ENCODE data around the gene LRRC56. TPM values are rescaled to one million over a fixed set of nuclear protein-coding genes. Genes with fewer than 3 reads are reported as not detected.

LRRC56 gene
- total and polyA plus RNA-seq, 9 of the 15 experiments (the other 6 are each of a cell fraction or from before 2014, with no cell fraction given) = 0.03 to 4.5 (median 1.0) TPM; not detected in 1

DNA sequence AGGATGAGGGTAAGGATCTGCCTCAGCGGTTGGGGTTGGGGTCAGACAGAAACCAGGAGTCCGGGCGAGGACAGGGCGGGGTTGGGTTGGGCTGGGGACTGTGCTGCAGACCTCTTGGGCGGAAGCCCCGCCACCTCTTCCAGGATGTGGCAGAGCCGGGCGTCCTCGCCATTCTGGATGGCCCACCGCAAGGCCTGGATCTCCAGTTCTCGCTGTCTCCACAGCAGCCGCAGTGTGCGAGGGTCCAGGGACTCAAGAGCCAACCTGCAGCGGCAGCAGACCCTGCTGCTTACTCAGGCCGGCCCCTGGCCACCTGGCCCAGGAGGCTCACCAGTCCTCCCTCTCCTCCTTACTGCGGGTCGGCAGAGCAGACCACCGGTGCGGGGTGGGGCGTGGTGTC lies 21.2 kb downstream of the LRRC56 start:
- TF ChIP-seq KDM2B (CRISPR knock-in tag; IDR thresholded peaks at IDR 0.05) = no peak
- no peak for TF ChIP-seq ZNF12 (CRISPR knock-in tag; IDR thresholded peaks at IDR 0.05)
- no peak for TF ChIP-seq PHF21A (IDR thresholded peaks at IDR 0.05; ENCODE audit: borderline replicate concordance, low read depth)
- TF ChIP-seq SIX5 (IDR thresholded peaks at IDR 0.05; ENCODE audit: borderline replicate concordance in 1 of 2, insufficient read depth in 1 of 2, low read depth in 1 of 2, low read length in 2 of 2) = no peak
- no peak for TF ChIP-seq TBP (optimal IDR thresholded peaks at IDR 0.05; ENCODE audit: low read depth, low read length)
- peak overlapping the region in 1 of 2 experiments; percentile 61; a peak in 2 of 4 replicates for H3K9ac ChIP-seq (ENCODE audit: insufficient read depth in 1 of 2, low read depth in 2 of 2, low read length in 2 of 2)
- peaks cover 15% of the 10 kb centered on the region; the same call in 1 of the 3 replicates for H3K36me3 ChIP-seq (ENCODE audit: control insufficient read depth, insufficient read depth, low read length)
- 93% methylated on average over 5 of the region's 20 CpGs for WGBS (ENCODE audit: insufficient coverage, low coverage, missing lambda C conversion rate)
- BruUV-seq (replicated peaks) = no TSS peak
- ChIA-PET POLR2A (no interaction called here), CTCF (ENCODE audit: low intra/inter-chr PET ratio) (no interaction called here)
- H3K9me1 ChIP-seq (ENCODE audit: control insufficient read depth, insufficient read depth, low read length) = peaks cover 2% of the 10 kb centered on the region
- H3K79me2 ChIP-seq (ENCODE audit: control insufficient read depth, insufficient read depth, low read length) = peaks cover 24% of the 10 kb centered on the region
- in situ Hi-C loops (cut with MboI) = no loop called here
- no peaks in the 10 kb centered on the region for H3K9me3 ChIP-seq (replicated peaks; ENCODE audit: control insufficient read depth, insufficient read depth, low read depth, low read length)
- ATAC-seq (no peak), FAIRE-seq (no peak), DNase-seq (ENCODE audit: extremely low read depth in 1 of 4, low spot score in 3 of 4) (no peak)
- no peak overlapping the region for H2AFZ ChIP-seq (ENCODE audit: low read depth, low read length)
- H3K4me3 ChIP-seq = no peak overlapping the region
- no peaks in the 10 kb centered on the region for H3K27me3 ChIP-seq (ENCODE audit: control insufficient read depth in 2 of 2, insufficient read depth in 2 of 2, low read length in 2 of 2)
- no peak overlapping the region for H3K4me2 ChIP-seq (ENCODE audit: insufficient read depth, low read length)
- H3K4me1 ChIP-seq (replicated peaks in 1 of 2; ENCODE audit: control insufficient read depth in 2 of 2, insufficient read depth in 2 of 2, low read length in 2 of 2) = peaks cover 23 to 97% of the 10 kb centered on the region in 2 experiments
- H3K27ac ChIP-seq (ENCODE audit: extremely low read depth, low read depth, low read length) = no peak overlapping the region
- 0 out of 2 replicates have a peak, but pooled peaks cover 5% of the 10 kb centered on the region for H4K20me1 ChIP-seq (replicated peaks; ENCODE audit: control insufficient read depth, insufficient read depth, low read length)
- intact Hi-C loops (cut with micrococcal nuclease) = loop anchor here (10.0 kb wide), 2 partner anchors 56 to 136 kb away; partner anchors contain the start of genes DEAF1, IRF7 and TMEM80
